HCT116 (cell line): Measurements from ENCODE around the gene CUEDC2. TPM values are rescaled to one million over a fixed set of nuclear protein-coding genes. Genes with fewer than 3 reads are reported as not detected.

Source experiments
- ATAC-seq: fragments of 200-7000 bp; cut with Tn5 transposase; 2 replicates; pipeline ENCODE4 v1.9.1; 2020; ENCODE audit warnings: mild to moderate bottlenecking, moderate library complexity
- BruUV-seq: library from RNA; stranded (reverse); fragments of 400-500 nt; replicated peaks from 2 replicates; lab custom pipeline; 2021; lab: Mats Ljungman, UMichigan
- CTCF ChIA-PET: fragments of 300-600 bp; sonication (Branson Sonifier 250); formaldehyde crosslinking; loops from one replicate; lab custom pipeline; 2021; ENCODE audit warnings: antibody characterized with exemption; lab: Charles Lee
- POLR2A ChIA-PET: fragments of 300-600, 350-600 bp; sonication (Branson Sonifier 250); formaldehyde crosslinking; loops from one replicate; lab custom pipeline; 2021; ENCODE audit warnings: antibody characterized with exemption; lab: Charles Lee
- RAD21 ChIA-PET, 2 experiments: fragments of 300-600 bp; sonication (Branson Sonifier 250); formaldehyde crosslinking; loops; one replicate each; lab custom pipeline; 2023; ENCODE audit warnings: low total read pairs in 2 of 2; ENCODE audit not compliant: uncharacterized antibody in 2 of 2, unreplicated experiment in 2 of 2, low non-redundant PET in 1 of 2; lab: Charles Lee
- DNase-seq: peaks from one replicate; pipeline ENCODE4 v3.0.0-alpha.2; 2010; ENCODE audit warnings: low read depth, low spot score
- H2AFZ ChIP-seq: fragments of 200-600 bp; shearing (Covaris generic), sonication (generic); 2 replicates; pipeline ENCODE4 v1.6.1; 2017; ENCODE audit warnings: low read depth, mixed run types, mixed read lengths, antibody characterized with exemption, low read length; ENCODE audit not compliant: poor library complexity, severe bottlenecking
- H3K27ac ChIP-seq: 2 replicates; pipeline ENCODE4 v1.5.1; 2012; ENCODE audit warnings: low read depth, low read length
- H3K27me3 ChIP-seq: fragments of 200-600 bp; sonication (generic); 2 replicates; pipeline ENCODE4 v1.6.1; 2016; ENCODE audit warnings: mixed run types, low read length, mixed read lengths; ENCODE audit not compliant: insufficient read depth
- H3K36me3 ChIP-seq, 2 experiments: fragments of 200-500 bp in 1 of 2; fragments of 200-600 bp in 1 of 2; sonication (Bioruptor generic) in 1 of 2; sonication (generic) in 1 of 2; 2 replicates each; pipeline versions ENCODE4 v1.5.1 to v1.6.1; 2014 to 2016; ENCODE audit warnings: low read length in 2 of 2, inconsistent platforms in 1 of 2, mixed read lengths in 1 of 2, mixed run types in 1 of 2; ENCODE audit not compliant: insufficient read depth in 2 of 2, control insufficient read depth in 1 of 2
- H3K4me1 ChIP-seq, 2 experiments: fragments of 200-600 bp in 1 of 2; sonication (generic) in 1 of 2; 2 replicates each; pipeline versions ENCODE4 v1.5.1 to v1.6.1; 2012 to 2017; ENCODE audit warnings: low read length in 2 of 2, inconsistent platforms in 1 of 2, mild to moderate bottlenecking in 1 of 2, mixed read lengths in 1 of 2, mixed run types in 1 of 2, moderate library complexity in 1 of 2; ENCODE audit not compliant: insufficient read depth in 2 of 2, control insufficient read depth in 1 of 2
- H3K4me2 ChIP-seq: fragments of 200-600 bp; sonication (generic); 2 replicates; pipeline ENCODE4 v1.6.1; 2017; ENCODE audit warnings: mixed run types, low read length, mixed read lengths
- H3K4me3 ChIP-seq, 2 experiments: fragments of 200-600 bp in 1 of 2; sonication (generic) in 1 of 2; replicated peaks in 1 of 2; 2 replicates each; pipeline ENCODE4 v1.5.1; 2011 to 2016; ENCODE audit warnings: low read length in 2 of 2, control low read depth in 1 of 2, low read depth in 1 of 2, mild to moderate bottlenecking in 1 of 2, mixed read lengths in 1 of 2, mixed run types in 1 of 2
- H3K79me2 ChIP-seq: fragments of 200-600 bp; sonication (generic); 2 replicates; pipeline ENCODE4 v1.6.1; 2017; ENCODE audit warnings: mild to moderate bottlenecking, mixed run types, low read length, moderate library complexity, mixed read lengths; ENCODE audit not compliant: insufficient read depth
- H3K9ac ChIP-seq: fragments of 200-600 bp; sonication (generic); 2 replicates; pipeline ENCODE4 v1.6.1; 2016; ENCODE audit warnings: low read length, mixed read lengths
- H3K9me2 ChIP-seq: fragments of 200-600 bp; sonication (generic), shearing (Covaris generic); 2 replicates; pipeline ENCODE4 v1.6.1; 2017; ENCODE audit warnings: mixed run types, mild to moderate bottlenecking, moderate library complexity; ENCODE audit not compliant: insufficient read depth
- H3K9me3 ChIP-seq, 2 experiments: fragments of 200-500 bp in 1 of 2; fragments of 200-600 bp in 1 of 2; sonication (Bioruptor generic) in 1 of 2; sonication (generic) in 1 of 2; 2 replicates each; pipeline ENCODE4 v1.6.1; 2014 to 2017; ENCODE audit warnings: low read length in 2 of 2, mixed read lengths in 2 of 2, inconsistent platforms in 1 of 2, low read depth in 1 of 2, mild to moderate bottlenecking in 1 of 2, mixed run types in 1 of 2, moderate library complexity in 1 of 2; ENCODE audit not compliant: control insufficient read depth in 1 of 2, insufficient read depth in 1 of 2
- H4K20me1 ChIP-seq: fragments of 200-600 bp; sonication (generic), shearing (Covaris generic); 2 replicates; pipeline ENCODE4 v1.6.1; 2017; ENCODE audit warnings: mixed run types, mild to moderate bottlenecking, moderate library complexity; ENCODE audit not compliant: insufficient read depth
- CBX3 ChIP-seq: IDR thresholded peaks from 2 replicates; pipeline ENCODE4 v1.6.1; 2012; ENCODE audit warnings: low read depth
- CEBPB ChIP-seq: IDR thresholded peaks from 2 replicates; pipeline ENCODE4 v1.6.1; 2012; ENCODE audit warnings: low read depth
- EGR1 ChIP-seq: IDR thresholded peaks from 2 replicates; pipeline ENCODE4 v1.6.1; 2012; ENCODE audit warnings: low read depth
- ELF1 ChIP-seq: IDR thresholded peaks from 2 replicates; pipeline ENCODE4 v1.6.1; 2012; ENCODE audit warnings: low read depth, borderline replicate concordance
- EZH2 ChIP-seq: fragments of 200-600 bp; sonication (generic); IDR thresholded peaks from 2 replicates; pipeline ENCODE4 v1.6.1; 2017; ENCODE audit warnings: antibody characterized with exemption, mixed run types
- EZH2phosphoT487 ChIP-seq: fragments of 200-600 bp; IDR thresholded peaks from 2 replicates; pipeline ENCODE4 v1.6.1; 2018; ENCODE audit warnings: antibody characterized with exemption, borderline replicate concordance
- FOSL1 ChIP-seq: IDR thresholded peaks from 2 replicates; pipeline ENCODE4 v1.6.1; 2012; ENCODE audit warnings: low read depth
- JUND ChIP-seq: IDR thresholded peaks from 2 replicates; pipeline ENCODE4 v1.6.1; 2012
- RAD21 ChIP-seq: IDR thresholded peaks from 2 replicates; pipeline ENCODE4 v1.6.1; 2012; ENCODE audit warnings: low read depth, mild to moderate bottlenecking
- REST ChIP-seq: IDR thresholded peaks from 2 replicates; pipeline ENCODE4 v1.6.1; 2012; ENCODE audit warnings: low read depth
- SIN3A ChIP-seq: IDR thresholded peaks from 2 replicates; pipeline ENCODE4 v1.6.1; 2012; ENCODE audit warnings: low read depth
- SP1 ChIP-seq: IDR thresholded peaks from 2 replicates; pipeline ENCODE4 v1.6.1; 2012; ENCODE audit warnings: low read depth
- SRF ChIP-seq: IDR thresholded peaks from 2 replicates; pipeline ENCODE4 v1.6.1; 2012; ENCODE audit warnings: low read depth
- TCF7L2 ChIP-seq: IDR thresholded peaks from 2 replicates; pipeline ENCODE4 v1.7.0; 2011; ENCODE audit warnings: borderline replicate concordance, inconsistent platforms; ENCODE audit not compliant: insufficient read depth, insufficient read length; ENCODE audit errors: extremely low read depth
- YY1 ChIP-seq: IDR thresholded peaks from 2 replicates; pipeline ENCODE4 v1.6.1; 2011; ENCODE audit warnings: low read length, low read depth, moderate library complexity, mild to moderate bottlenecking; ENCODE audit not compliant: insufficient replicate concordance; ENCODE audit errors: extremely low read depth
- ZFX ChIP-seq: fragments of 450-650 bp; IDR thresholded peaks from 2 replicates; pipeline ENCODE4 v1.6.1; 2017
- ZNF274 ChIP-seq: fragments of 200-500 bp; sonication (Bioruptor generic); IDR thresholded peaks from 2 replicates; pipeline ENCODE4 v1.6.1; 2014; ENCODE audit warnings: mild to moderate bottlenecking, low read depth, low read length, inconsistent platforms
- intact Hi-C: fragments of 100-400 bp; cut with micrococcal nuclease; formaldehyde crosslinking; loops from 2 replicates; pipeline ENCODE4 v1.10.0; 2022
- total RNA-seq: library from RNA; stranded (reverse); gene quantifications from one replicate; pipeline ENCODE4 v1.2.1, GENCODE V29; 2021; ENCODE audit not compliant: unreplicated experiment
- TF ChIP-seq, protein P1 (sequence below): IDR thresholded peaks from 2 replicates; pipeline ENCODE4 v1.6.1; 2012

The CUEDC2 gene
- total RNA-seq, 1 experiment from 2014 or later = 96.7 TPM

DNA sequence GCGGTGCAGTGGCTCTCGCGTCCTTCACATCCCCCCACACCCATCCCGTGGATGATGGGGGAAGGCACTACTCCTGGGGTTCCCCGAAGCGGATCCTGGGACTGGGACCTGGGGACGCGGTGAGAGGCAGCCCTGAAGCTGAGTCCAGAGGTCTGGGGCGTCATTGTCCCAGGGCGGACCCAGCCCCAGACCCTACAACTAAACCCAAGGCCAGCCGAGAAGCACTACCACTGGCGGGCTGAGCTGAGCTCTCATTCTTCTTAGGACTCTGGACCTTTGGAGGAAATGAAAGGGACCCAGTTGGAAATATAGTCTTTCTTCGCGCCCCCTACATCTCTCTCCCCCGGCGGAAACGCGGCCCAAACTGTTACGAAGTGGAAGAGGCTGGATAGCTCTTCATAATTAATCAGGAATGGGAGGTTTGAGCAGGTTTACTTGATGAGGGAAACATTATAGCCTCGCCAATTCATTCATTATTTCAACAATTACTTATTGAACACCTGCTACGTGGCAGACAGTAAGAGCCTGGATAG lies 12.1 kb downstream of the CUEDC2 start:
- peak overlapping the region; percentile 87 for H3K9ac ChIP-seq
- peaks cover 15 to 33% of the 10 kb centered on the region in 2 experiments; a peak in 3 of 4 replicates for H3K4me1 ChIP-seq
- no peaks in the 10 kb centered on the region for H3K9me3 ChIP-seq
- no peaks in the 10 kb centered on the region for H3K9me2 ChIP-seq
- ChIA-PET POLR2A (interaction anchor here (1.0 to 4.2 kb wide), 11 partner anchors 11 to 222 kb away, joined by 3 to 47 read pairs (median 7); partner anchors contain the start of genes C10orf95 and CUEDC2), RAD21 (interaction anchor here (1.0 to 1.6 kb wide), 4 partner anchors 25 to 190 kb away, joined by 3 to 7 read pairs (median 4); partner anchors contain the start of genes ACTR1A (in 1 of the 2) and NFKB2 (in 1 of the 2)), CTCF (interaction anchor here (1.0 to 4.7 kb wide), 13 partner anchors 11 to 639 kb away, joined by 3 to 98 read pairs (median 9); partner anchors contain the start of genes C10orf95, CUEDC2, NFKB2 and SUFU)
- TSS peak; percentile 42 for BruUV-seq
- no peaks in the 10 kb centered on the region for H3K27me3 ChIP-seq
- H3K27ac ChIP-seq = peak overlapping the region; percentile 77
- DNase-seq (no peak), ATAC-seq (no peak)
- intact Hi-C loops = loop anchor here (2.0 to 5.0 kb wide), 2 partner anchors 42 to 59 kb away; no protein-coding TSS in a partner anchor
- peak overlapping the region; percentile 87 to 94 for H3K4me3 ChIP-seq
- H3K79me2 ChIP-seq = peaks cover 11% of the 10 kb centered on the region
- TF ChIP-seq EGR1 (no peak), EZH2 (no peak), SP1 (no peak), EZH2phosphoT487 (no peak), TCF7L2 (no peak), RAD21 (no peak), YY1 (no peak), SIN3A (no peak), ZFX (no peak), CBX3 (no peak), ZNF274 (no peak), JUND (no peak), FOSL1 (no peak), REST (no peak), CEBPB (no peak), ELF1 (no peak), SRF (no peak)
- TF ChIP-seq, protein P1, sequence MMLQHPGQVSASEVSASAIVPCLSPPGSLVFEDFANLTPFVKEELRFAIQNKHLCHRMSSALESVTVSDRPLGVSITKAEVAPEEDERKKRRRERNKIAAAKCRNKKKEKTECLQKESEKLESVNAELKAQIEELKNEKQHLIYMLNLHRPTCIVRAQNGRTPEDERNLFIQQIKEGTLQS = no peak
- H3K4me2 ChIP-seq = peak overlapping the region; percentile 93
- peaks cover 0 to 11% of the 10 kb centered on the region in 2 experiments; a peak in 1 of 4 replicates for H3K36me3 ChIP-seq
- no peaks in the 10 kb centered on the region for H4K20me1 ChIP-seq
- H2AFZ ChIP-seq = peak overlapping the region; percentile 37
